Measurements from ENCODE around the gene GIT1. TPM values are rescaled to one million over a fixed set of nuclear protein-coding genes. Genes with fewer than 3 reads are reported as not detected.

GIT1 gene
- total and polyA plus RNA-seq, 2 donors (not counting 3 experiments of a cell fraction or from before 2014, with no cell fraction given) = 75.5 to 92.5 TPM

DNA sequence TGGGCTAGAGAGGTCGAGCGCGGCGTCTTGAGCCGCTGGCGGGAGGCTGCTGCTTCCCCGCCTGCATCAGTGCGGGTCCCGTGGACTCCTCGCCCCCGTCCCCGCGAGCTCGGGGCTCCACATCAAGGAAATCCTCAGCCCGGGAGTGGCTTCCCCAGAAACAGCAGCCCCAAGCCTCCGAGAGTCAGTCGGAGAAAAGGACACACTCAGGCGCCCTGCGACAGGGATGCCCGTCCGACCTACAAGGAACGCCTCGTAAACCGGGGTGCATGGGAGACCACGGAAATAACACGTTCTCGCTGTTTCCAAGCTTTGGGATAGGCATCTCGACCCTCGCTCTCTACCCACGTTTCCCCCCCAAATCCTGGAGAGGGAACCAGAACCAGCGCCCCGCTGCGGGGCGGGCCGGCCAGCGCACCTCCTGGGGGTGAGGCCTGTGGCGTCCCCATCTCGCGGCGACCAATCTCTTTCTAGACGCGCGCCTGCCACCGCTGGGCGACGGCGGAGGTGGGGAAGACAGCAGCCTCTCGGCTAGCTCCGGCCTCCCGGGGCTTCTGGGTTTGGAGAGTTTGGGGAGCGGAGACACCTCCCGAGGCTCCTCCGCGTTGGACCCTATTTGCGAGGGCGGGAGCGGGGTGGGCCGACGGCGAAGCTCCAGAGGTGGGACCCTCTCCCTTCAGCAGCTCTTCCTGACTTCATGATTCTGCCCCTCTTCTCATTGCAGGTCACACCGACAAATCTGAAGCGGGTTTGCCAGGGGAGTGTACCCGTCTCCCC lies 21.7 kb downstream of the GIT1 start:
- TF ChIP-seq MYC (IDR thresholded peaks at IDR 0.05; ENCODE audit: low read depth, low read length) (no peak), FOS (IDR thresholded peaks at IDR 0.05; ENCODE audit: borderline replicate concordance, insufficient read depth, low read length) (no peak), POLR2AphosphoS5 (IDR thresholded peaks at IDR 0.05; ENCODE audit: insufficient read depth, low read depth, low read length) (no peak), POLR2A (IDR thresholded peaks at IDR 0.05; ENCODE audit: low read depth, low read length) (peak; percentile 4), EZH2 (IDR thresholded peaks at IDR 0.05; ENCODE audit: borderline replicate concordance, low read depth, low read length, severe bottlenecking) (no peak), GATA2 (IDR thresholded peaks at IDR 0.05; ENCODE audit: insufficient read depth, insufficient read length, low read depth, low read length) (no peak), JUN (IDR thresholded peaks at IDR 0.05; ENCODE audit: borderline replicate concordance, insufficient read depth, insufficient read length, low read depth) (no peak)
- TF ChIP-seq, protein P1, sequence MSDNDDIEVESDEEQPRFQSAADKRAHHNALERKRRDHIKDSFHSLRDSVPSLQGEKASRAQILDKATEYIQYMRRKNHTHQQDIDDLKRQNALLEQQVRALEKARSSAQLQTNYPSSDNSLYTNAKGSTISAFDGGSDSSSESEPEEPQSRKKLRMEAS (IDR thresholded peaks at IDR 0.05; ENCODE audit: insufficient read depth, insufficient read length) = no peak
- TF ChIP-seq, protein P2, sequence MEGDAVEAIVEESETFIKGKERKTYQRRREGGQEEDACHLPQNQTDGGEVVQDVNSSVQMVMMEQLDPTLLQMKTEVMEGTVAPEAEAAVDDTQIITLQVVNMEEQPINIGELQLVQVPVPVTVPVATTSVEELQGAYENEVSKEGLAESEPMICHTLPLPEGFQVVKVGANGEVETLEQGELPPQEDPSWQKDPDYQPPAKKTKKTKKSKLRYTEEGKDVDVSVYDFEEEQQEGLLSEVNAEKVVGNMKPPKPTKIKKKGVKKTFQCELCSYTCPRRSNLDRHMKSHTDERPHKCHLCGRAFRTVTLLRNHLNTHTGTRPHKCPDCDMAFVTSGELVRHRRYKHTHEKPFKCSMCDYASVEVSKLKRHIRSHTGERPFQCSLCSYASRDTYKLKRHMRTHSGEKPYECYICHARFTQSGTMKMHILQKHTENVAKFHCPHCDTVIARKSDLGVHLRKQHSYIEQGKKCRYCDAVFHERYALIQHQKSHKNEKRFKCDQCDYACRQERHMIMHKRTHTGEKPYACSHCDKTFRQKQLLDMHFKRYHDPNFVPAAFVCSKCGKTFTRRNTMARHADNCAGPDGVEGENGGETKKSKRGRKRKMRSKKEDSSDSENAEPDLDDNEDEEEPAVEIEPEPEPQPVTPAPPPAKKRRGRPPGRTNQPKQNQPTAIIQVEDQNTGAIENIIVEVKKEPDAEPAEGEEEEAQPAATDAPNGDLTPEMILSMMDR (IDR thresholded peaks at IDR 0.05; ENCODE audit: extremely low read depth in 1 of 2, insufficient read depth in 1 of 2, low read depth in 1 of 2, low read length in 2 of 2) = peak; percentile 6 to 32
- FAIRE-seq (peak; percentile 77), DNase-seq (ENCODE audit: low read depth, low spot score) (peak; percentile 46)
- no peaks in the 10 kb centered on the region for H3K9me3 ChIP-seq (replicated peaks; ENCODE audit: control insufficient read depth, insufficient read depth, low read length)
- dilution Hi-C loops (cut with MboI; ENCODE audit: extremely low pct_ligation_motif_present, low sequenced_read_pairs) (no loop called here), intact Hi-C loops (cut with micrococcal nuclease) (loop anchor here (1.0 to 5.0 kb wide), 4 partner anchors 24 to 275 kb away; partner anchors contain the start of genes NUFIP2 and TAOK1)
- H3K27me3 ChIP-seq (ENCODE audit: control insufficient read depth in 2 of 2, insufficient read depth in 2 of 2, low read length in 2 of 2) = no peaks in the 10 kb centered on the region
- no TSS peak for BruUV-seq (replicated peaks)
- H3K27ac ChIP-seq (ENCODE audit: insufficient read depth, low read depth, low read length) = peak overlapping the region; percentile 1
- H3K4me3 ChIP-seq (replicated peaks in 1 of 3; ENCODE audit: insufficient read depth in 1 of 3, low read depth in 1 of 3, low read length in 3 of 3) = peak overlapping the region; percentile 46 to 77 (median 70)
- ChIA-PET POLR2A (no interaction called here), CTCF (interaction anchor here (1.1 to 7.6 kb wide), 5 partner anchors 21 to 198 kb away, joined by 3 to 39 read pairs (median 12); partner anchors contain the start of gene ANKRD13B)
- H2AFZ ChIP-seq (ENCODE audit: low read depth, low read length) = peak overlapping the region; percentile 91
- H3K36me3 ChIP-seq (ENCODE audit: control insufficient read depth in 2 of 2, extremely low read depth in 1 of 2, insufficient read depth in 2 of 2, low read length in 2 of 2) = peaks cover 0 to 2% of the 10 kb centered on the region in 2 experiments
- H3K4me2 ChIP-seq (ENCODE audit: insufficient read depth, low read length) = peak overlapping the region; percentile 90
- H3K4me1 ChIP-seq (ENCODE audit: control insufficient read depth, extremely low read depth, insufficient read depth, low read length) = peaks cover 22% of the 10 kb centered on the region
- H4K20me1 ChIP-seq (replicated peaks; ENCODE audit: control insufficient read depth, extremely low read depth, insufficient read depth, low read length) = no peaks in the 10 kb centered on the region
- no peaks in the 10 kb centered on the region for H3K79me2 ChIP-seq (ENCODE audit: control insufficient read depth, insufficient read depth, low read length)
- H3K9ac ChIP-seq (replicated peaks; ENCODE audit: extremely low read depth, insufficient read depth, low read length) = no peak overlapping the region
- no peaks in the 10 kb centered on the region for H3K9me1 ChIP-seq (replicated peaks; ENCODE audit: control insufficient read depth, extremely low read depth, insufficient read depth, low read length)
